Suppressor macrophage treated with lipopolysaccharide for 4 hours (primary cell): ENCODE measurements around the gene SERPINB6.
"Not testable (repeated sequence)": the region's sequence is repeated elsewhere in the genome, so short reads cannot be mapped to it uniquely, and the experiment has no call there.

Source experiments
- DNase-seq: peaks from one replicate; pipeline ENCODE4 v3.0.0-alpha.2; 2020

Gene SERPINB6

DNA sequence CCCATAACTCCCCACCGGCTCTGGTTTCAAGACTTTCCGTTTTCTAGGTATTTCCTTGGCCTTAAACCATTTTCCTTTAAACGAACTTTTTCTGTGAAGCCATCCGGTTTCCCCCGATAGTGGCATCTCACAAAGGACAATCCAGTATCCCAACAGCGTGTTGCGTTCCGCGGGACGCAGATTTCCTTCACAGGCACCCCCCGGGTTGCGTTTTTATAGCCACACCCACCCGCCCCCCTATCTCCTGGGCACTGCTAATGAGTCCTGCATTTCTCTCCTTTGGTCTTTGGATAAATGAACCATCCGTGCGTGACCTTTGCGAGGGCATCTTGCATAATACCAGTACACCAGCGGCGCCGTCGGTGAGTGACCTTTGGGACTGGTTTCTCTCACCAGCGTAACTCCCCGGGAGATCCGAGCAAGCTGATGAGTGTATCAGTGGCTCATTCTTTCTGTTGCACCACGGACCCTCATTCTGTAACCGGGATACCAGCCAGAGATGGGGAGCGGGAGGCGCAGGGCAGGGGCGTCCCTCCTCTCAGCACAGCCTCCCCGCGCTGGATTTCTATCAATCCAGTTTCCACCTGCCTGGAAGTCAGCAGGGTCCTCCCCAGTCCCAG is 27.7 kb upstream of the SERPINB6 start:
- DNase-seq = peak; percentile 96

DNA sequence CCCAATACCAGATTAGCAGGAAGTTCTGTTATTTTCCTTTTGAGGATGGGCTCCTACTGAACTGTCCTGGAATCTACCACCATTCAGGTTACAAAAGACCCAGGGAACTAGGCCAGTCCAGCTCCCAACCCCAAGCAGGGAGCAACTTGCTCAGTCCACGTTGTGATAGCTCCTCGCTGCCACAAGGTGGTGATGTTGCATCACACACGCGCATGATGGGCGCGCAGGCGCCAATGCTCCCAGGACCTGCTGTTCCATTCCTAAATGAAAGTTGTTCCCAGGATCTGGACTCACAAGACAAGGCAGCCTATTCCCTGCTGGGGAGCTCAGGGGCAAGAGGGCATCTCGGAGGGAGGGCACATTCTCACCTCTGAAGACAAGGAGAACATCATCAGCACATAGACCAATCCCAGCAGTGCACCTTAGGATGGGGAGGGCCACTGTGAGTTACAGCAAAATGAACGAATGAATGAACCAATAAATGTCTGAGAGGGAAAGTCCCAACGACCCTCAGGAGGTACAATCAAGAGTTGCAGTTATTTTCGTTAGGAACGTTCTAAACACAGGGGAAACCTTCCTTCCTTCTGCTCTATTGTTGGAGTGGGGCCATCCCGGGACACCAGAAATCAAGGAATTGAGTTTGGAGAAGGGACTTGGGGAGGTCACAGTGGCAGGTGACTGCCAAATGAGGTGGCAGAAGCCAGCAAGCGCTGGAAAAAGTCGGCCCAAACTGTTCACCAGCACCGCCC is 27.1 kb upstream of the SERPINB6 start:
- DNase-seq = not testable (repeated sequence)

DNA sequence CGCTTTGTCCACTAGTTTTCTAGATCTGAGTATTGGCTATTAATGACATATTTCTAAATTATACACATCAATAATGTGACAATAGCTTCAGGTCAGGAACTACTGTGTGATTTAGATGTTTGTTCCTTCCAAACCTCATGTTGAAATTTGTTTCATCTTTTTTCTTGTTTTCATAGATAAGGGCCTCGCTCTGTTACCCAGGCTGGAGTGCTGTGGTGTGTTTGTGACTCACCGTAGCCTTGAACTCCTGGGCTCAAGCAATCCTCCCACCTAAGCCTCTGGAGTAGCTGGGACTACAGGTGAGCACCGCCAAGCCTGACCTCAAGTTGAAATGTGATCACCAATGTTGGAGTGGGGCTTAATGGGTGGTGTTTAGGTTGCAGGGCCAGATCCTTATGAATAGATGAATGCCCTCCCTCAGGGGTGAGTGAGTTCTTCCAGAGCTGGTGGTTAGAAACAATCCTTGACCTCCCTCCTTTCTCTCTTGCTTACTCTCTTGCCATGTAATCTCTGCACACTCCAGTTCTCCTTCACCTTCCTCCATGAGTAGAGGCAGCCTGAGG is 22.5 kb upstream of the SERPINB6 start:
- DNase-seq = no peak

DNA sequence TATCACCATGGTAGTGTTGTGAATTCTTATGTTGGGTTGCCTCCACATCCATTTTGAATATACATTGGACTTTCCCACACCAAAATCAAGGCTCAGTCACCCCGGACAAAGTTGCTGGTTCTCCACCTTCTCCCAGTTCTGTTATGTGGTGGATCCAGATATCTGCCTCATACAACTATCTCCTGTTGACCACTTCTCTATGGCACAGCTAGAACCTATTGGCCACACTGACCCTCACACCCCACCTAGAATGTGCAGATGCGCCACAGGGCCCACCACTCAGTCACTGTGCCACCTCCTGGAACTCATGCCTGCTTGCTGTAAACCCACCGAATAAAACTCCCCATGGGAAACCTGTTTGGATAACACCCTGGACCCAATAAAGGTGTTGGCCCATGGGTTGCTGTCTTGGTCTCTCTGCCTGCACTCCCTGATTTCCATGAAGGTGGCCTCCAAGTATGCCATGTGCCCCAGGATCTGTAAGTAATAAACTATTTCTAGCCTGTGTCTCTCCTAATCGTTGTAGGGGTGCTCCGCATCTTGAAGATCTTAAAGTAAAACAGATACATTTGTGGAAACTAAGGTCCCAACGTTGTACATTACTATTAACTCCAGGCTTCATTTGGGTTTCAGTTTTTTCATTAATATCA is 21.1 kb upstream of the SERPINB6 start:
- DNase-seq = no peak

DNA sequence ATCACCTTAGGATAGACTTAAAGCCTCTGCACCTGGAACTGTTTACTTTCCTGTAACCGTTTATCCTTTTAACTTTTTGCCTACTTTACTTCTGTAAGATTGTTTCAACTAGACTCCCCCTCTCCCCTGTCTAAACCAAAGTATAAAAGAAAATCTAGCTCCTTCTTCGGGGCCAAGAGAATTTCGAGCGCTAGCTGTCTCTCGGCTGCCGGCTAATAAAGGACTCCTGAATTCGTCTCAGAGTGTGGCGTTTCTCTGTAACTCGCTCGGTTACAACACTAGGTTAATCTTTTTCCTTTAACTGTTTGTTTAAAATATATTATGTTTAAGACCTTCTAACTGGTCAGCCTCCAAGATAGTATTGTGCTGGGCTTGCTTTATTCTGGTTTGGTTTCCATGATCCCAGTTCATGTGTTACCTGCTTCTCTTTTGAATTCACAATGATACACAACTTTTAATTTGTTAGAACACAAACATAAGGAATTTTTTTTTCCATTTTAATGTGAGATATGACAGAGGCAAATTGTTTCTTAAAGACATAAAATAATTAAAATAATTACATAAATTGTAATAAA is 19.7 kb upstream of the SERPINB6 start:
- peak; percentile 20 for DNase-seq

DNA sequence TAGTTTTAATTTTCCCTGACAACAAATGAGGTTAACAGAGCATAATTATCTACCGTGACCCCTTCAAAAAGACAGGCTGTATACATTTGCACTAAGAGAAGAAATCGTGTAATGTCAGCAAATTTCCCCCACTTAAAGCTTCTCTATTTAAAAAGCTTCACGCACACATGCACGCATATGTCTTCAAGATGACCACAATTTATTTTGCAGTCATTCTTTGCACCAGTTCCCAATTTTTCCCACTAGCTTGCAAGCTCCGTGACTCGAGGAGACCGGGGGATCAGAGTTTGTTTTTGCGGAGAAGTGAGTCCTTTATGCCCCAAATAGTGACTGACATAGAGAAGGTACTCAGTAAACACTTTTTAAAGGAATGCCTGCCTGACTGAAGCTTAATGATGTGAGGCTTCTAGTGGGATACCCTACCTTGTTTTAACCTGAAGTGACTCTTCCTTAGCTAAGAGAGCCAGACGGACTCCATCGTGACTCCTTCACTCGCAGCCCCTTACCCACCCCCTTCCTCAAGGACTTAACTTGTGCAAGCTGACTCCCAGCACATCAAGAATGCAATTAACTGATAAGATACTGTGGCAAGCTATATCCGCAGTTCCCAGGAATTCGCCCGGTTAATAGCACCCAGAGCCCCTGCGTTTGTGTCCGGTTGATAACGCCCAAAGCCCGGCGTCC is 19.0 kb upstream of the SERPINB6 start:
- DNase-seq = peak; percentile 62

DNA sequence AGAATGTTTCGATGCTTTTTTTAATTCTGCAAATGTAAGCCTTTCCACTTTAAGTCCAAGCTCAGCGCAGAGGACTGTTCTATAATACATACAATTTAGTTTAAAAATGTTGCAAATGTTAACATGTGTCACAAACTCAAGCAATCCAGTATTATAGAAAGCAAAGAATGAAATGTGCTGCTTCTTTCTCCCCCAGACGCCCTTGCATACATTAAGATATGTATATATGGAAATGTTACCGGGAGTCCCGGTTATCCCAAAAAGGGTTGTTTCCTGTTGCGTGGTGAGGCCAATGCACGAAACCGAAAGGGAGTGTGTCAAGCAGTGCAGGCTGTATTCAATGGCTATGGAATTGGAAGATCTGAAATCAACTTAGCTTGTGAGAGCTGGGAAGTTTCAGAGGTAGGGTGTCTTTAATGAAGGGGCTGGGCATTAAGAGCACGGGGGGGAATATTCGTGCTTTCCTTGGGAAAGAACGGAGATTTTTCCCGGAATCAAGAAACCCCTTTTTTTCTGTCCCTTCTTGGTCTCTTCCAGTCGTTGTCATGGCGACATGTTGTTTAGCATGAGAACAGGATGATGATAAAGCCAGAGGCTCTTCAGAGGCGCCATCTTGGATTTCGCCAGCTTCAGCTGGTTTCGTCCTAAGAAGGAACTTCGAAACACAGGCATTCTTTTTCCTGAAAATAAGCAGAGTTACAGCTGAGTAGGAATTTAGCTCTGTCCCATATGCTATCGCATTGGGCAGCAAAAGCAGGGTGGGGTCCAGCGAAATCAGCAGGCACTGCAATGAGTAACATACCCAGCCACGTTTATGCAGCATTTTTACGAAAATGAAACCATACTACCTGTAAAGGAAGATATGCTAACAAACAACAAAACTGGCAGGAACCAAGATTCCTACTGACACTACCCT is 18.2 kb upstream of the SERPINB6 start:
- DNase-seq = peak; percentile 93

DNA sequence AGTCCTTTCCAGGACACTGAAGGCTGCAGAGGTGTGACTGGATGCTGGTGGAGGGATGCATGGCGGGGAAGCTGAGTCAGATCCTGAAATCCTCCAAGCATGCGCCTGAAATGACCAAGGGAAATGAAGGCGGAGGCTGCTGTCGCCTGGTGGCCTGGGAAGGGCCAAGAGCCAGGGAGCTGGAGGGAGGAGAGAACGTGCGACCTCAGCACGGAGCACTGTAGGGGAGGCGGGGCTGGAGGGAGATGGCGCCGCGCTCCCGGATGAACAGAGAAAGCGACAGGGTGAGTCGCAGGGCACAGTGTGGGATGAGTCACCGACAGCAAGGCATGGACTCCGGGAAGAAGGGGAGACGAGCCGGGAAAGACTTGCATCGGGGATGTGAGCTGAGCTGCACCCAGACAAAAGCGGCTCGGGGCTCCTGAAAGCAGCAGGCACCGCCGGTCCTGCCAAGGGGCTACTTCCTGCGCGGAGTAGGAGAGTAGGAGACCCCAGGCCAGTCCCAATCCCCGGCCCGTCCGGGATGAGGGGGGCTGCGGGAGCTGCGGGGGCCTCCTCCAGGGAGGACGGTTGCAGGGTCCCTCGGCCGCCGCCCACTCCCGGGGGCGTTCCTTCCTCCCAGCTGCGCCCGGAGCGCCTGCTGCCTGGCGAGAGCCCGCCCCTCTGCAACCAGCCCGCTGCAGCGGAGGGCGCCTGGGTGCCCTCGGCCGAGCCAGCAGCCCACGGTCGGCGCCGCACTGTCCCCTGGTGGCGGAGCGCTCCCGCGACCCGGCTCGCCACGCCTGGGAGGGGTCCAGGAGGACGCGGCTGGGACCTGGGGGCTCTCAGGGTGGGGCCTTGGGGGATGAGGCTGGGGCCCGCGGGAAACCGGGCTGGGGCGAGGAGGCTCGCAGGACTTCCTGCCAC is 17.3 kb upstream of the SERPINB6 start:
- DNase-seq = peak; percentile 96

DNA sequence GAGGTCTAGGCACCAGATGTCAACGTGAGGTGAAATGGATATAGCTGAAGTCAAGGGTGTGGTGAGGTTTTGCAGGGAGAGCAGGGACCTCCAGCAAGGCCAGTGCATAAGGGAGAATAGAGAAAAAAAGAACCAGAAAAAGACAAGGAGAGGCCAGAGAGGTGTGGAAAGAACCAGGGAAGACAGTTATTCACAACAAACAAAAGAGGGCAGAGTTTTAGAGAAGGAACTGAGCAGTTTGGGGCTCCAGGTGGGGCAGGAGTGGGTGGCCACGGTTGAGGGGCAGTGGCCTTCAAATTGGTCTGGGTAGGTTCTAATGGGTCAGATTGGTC is 16.7 kb upstream of the SERPINB6 start:
- no peak for DNase-seq

DNA sequence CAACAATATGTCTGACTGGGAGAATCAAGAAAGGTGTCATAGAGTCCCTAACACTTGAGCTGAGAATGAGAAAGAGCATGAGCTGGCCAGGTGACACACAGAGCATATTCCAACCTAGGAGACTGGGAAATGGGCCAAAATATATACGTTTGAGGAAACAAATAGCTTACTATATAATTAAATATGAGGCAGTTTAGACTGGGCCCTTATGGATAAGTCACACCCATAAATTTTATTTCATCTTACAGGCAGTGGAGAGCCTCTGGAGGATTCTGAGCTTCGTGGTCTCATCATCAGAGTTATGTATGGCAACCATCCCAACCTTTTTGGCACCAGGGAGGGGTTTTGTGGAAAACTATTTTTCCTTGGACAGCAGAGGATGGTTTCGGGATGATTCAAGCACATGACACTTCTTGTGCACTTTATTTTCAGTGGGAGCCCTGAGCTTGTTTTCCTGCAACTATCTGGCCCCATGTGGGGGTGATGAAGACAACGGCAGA is 15.4 kb upstream of the SERPINB6 start:
- no peak for DNase-seq

DNA sequence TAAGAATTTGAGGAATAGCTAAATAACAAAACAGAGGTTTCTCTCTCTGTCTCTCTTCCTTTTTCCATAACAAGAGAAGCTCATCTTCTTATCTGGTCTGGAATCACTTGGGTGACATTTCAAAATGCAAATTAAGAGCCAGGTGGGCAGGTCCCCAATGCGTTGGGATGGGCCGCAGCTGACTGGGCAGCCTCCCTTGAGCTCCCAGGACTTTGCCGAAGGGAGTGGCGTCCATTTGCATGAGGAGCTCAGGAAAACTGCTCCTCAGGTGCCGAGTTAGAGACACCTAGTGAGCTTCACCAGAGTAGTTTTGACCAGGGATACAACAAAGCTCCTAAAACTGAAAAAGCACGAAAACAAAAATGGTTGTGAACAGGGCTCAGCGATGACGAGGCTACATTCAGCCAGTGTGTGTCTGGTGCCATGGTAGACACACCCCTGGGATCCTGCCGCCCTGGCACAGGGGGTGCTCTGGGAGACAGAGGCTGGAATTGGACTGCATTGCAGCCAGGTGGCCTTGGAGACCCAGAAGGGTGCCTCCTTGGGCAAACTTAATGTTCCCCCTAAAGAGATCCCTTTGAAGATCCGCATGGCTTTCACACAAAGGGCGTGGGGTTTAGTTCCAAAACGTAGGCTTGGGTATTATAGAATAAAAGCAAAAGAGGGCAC is 13.5 kb upstream of the SERPINB6 start:
- DNase-seq = no peak

DNA sequence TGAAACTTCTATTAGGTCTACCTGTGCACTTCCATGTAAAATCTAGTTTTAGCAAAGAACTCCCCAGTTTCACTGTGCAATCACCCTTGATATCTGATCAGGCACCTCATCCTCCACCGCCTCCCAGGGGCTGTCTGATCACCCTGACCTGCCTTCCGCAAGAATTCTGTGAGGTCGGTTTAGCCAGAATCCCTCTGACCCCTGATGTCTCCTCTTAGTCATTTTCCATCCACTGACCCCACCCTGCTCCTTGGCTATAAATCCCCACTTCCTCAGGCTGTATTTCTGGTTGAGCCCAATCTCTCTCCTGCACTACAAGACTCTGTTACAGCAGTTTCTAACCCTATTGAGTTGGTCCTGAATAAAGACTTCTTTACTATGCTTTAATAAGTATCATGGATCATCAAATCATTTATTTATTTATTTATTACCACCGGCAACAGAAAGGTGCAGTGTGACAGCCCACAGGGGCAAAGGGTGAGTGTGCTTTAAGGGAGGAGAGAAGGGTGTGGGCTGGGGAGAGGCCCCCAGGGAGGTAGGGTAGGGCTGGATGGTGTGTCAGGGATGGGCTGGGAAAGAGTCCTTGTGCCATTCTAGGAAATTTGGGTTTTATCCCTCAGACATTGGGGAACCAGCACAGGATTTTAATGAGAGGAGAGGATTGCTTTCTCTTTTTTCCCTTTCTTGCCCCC is 11.2 kb upstream of the SERPINB6 start:
- peak; percentile 68 for DNase-seq

DNA sequence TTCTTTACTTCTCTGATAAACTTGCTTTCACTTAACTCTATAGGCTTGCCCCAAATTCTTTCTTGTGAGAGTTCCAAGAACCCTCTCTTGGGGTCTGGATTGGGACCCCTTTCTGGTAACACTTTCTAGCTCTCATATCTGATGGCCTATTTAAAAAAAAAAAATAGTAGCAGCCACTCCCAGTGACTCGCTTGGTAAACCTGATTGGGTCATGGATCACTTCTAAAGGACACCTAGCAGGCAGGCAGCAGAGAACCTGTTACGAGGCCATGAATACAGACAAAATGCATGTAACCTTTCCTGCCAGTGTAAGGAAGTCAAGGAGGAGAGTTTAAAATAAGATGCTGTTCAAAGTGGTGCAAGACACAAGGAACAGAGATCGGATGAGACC is 9.1 kb upstream of the SERPINB6 start:
- DNase-seq = no peak

DNA sequence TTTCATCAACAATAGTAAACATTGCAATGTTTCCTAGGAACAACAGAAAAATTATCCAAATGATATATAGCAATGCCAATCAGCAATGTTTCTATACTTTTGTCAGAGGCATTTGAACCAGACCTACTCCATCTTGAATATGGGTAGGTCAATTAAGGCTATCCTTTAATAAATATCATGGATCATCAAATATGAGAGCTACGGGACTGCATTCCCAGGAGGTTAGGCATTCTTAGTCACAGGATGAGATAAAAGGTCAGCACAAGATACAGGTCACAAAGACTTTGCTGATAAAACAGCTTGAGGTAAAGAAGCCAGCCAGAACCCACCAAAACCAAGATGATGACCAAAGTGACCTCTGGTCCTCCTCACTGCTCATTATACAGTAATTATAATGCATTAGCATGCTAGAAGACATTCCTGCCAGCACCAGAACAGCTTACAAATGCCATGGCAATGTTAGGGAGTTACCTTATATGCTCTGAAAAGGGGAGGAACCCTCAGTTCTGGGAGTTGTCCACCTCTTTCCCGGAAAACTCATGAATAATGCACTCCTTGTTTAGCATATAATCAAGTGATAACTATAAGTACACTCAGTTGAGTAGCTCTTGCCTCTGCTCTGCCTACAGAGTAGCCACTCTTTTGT is 8.6 kb upstream of the SERPINB6 start:
- no peak for DNase-seq

DNA sequence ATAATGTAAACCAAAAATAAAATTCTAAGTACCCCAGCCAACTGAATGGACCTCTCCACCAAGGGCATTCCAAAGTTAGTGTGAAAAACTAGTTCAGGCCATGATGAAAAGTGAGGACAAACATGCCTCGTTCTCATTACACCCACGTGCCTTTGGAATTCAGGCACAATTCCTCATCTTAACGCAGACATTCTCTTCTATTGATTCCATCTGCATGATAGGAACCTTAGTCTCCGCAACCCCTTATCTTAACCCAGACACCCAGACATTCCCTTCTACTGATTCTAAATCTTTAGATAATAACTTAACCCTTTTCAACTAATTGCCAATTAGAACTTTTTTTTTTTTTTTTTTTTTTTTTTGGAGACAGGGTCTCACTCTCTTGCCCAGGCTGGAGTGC is 7.6 kb upstream of the SERPINB6 start:
- DNase-seq = no peak

DNA sequence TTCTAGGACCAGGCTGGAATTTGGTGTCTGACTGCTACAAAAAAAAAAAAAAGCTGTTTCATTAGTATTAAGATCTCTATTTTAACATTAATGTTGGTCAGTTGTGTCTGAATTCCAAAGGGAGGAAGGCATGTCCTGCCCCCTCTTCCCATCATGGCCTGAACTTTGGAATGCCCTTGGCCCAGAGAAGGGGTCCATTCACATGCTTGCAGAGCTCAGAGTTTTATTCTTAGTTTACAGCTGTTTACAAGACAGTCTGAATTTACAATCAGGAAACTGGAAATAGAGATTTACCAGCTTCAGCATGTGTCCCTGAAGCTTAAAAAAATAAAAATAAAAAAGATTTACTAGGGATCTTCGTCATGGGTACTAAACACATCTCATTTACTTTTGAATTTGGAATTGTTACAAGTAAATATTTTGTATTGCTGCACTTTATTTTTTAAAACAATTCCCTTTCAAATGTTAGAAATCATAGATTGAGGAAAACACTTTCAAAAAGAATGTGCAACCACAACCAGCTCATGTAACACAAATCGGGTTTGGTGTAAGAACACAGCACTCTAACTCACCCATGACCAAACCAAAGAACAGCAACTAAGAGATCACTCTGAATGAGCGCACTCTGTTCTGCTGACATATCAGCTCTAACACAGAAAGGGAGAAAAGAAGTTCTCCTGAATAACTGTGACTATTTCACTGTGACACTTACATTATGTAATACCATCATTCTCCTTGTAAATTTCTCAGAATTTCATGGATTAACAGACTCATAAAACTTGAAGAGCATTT is 6.6 kb upstream of the SERPINB6 start:
- DNase-seq = peak; percentile 46

DNA sequence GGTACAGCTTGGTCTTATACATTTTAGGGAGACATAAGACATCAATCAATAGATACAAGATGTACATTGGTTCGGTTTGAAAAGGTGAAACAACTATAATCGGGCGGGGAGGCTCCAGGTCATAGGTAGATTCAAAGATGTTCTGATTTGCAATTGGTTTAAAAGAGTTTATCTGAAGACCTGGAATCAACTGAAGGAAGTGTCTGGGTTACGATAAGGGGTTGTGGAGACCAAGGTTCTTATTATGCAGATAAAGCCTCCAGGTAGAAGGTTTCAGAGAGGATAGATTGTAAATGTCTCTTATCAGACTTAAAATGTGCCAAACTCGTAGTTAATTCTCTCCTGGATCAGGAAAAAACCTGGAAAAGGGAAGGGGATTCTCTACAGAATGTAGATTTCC is 5.9 kb upstream of the SERPINB6 start:
- no peak for DNase-seq

DNA sequence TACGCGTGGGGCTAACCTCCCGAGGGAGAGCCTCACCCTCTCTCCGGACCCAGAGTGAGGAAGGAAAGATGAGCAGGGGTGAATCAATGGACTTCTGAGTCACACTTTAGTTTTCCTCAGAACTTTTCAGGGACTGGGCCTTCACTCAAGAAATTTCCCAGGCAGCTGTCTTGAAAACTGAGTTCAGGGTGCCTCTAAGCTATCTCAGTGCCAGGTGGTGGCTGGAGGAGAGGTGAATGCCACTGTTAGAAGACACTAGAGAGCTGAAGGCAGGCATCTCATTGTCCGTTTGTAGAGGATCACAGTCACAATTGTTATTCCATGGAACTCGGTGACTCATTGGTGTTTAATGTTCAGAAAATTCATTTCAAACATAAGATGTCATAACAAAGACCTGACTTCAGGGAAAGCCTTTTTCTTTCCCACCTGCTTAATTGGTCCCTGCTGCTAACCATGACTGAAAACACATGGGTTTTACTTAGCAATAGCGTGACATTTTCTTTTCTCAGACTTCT is 5.3 kb upstream of the SERPINB6 start:
- DNase-seq = peak; percentile 34
